Activated CD8-positive, alpha-beta memory T cell treated with anti-CD3 and anti-CD28 coated beads for 48 hours (primary cell): ENCODE measurements around the gene CLNK.
"Not testable (repeated sequence)": the region's sequence is repeated elsewhere in the genome, so short reads cannot be mapped to it uniquely, and the experiment has no call there.

Source experiments
- DNase-seq, 3 experiments: peaks; one replicate each; pipeline ENCODE4 v3.0.0-alpha.2; 2020; ENCODE audit warnings: low read depth in 2 of 3, low spot score in 2 of 3

CLNK gene

DNA sequence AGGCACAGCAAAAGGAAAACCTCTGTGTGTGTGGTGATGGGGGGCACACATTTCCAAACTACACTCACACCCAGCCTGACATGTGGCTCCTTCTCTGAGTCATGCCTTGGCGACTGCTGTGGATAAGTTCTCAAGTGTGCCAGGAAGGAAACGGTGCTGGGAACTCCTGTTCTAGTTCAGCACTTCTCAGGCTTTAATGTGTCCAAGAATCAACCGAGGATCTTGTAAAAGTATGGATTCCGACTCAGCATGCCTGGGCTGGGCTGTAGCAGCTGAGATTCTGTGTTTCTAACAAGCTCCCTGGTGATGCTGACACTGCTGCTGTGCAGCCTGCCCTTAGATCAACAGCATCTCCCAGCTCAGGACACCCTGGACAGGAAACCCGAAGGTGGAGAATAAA is 20.2 kb downstream of the CLNK start:
- no peak for DNase-seq

DNA sequence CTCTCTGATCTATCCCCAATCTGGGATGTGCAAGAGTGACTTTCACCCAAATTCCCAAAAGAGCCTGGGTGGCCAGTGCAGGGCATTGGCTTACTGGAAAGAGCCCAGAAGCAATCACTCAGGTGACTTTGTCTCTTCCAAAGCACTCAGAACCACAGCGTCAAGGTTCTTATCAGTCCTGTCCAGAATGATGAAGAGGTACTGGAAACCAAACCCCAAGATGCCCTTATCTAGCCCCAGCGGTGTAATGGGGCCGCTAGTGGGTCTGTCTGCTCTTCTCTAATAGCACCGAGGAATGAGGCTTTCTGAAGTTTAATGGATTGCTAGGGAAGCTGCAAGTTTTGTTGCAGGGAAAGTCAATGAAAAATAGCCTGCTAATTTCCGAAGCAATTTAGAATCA is 21.6 kb downstream of the CLNK start:
- no peak for DNase-seq

DNA sequence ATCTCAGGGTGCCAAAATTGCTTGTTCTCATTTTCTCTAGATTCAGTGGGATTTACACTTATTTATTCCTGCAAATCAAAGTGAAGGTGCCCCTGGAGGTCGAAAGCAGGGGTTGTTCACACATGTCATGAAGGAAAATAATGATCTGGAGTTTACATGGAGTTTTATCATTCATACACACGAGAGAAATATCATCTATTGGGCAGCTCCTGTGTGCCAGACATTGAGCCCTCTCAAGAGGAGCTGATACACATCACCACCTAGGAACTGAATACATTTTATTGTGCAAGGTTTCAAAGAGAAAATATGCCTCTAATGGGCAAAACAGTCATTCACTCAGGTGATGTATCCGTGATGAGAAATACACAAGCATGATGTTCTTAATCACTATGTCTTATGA is 23.5 kb downstream of the CLNK start:
- no peak for DNase-seq

DNA sequence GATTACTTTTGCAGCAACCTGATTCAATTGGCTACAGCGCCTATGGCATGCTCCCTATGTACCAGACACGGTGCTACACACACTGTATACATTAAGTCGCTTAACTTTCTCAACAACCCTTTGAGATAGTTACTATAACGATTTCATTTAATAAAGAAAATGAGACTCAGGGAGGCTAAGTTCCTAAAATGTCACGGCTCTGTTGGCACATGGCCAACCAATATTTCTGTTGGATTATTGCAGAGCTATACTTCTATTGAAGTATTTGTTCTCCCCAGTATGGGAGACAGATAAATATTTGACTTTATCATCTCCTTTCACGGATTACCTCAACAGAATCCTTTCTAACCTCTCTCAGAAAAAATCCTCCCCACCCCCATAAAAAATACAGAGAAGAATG is 25.3 kb downstream of the CLNK start:
- no peak for DNase-seq

DNA sequence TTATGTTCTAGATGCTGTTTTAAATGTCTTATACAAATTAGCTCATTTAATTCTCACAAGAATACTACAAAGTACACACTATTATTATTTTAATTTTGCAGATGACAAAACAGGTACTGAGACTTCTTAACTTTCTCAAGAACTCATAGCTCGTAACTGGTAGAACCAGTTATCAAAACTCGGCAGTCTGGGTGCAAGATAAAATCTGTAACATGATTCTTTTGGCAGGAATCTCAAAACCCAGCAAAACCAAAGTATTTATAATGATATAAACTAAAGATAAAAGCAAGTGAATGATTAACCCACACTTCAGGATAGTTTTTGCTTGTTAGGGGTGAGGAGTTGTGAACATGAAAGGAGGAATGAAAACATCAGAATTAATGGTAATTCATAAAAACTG is 27.6 kb downstream of the CLNK start:
- DNase-seq = no peak

DNA sequence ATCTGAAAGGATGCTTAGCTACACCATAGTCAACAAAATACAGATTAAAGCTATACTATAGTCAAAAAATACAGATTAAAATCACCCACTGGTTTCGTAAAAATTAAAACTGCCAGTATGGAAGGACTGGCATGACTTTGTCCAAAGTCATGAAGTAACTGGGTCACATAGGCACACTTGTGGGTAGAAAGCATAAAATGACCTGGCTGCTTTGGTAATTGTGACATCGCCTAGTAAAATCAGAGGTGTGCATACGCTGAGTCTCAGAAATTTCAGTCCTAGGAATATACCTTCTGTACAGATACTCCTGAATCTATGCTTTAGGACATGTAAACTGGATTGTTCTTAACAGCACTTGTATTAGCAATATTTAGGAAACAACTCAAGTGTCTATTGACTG is 28.1 kb downstream of the CLNK start:
- DNase-seq = no peak

DNA sequence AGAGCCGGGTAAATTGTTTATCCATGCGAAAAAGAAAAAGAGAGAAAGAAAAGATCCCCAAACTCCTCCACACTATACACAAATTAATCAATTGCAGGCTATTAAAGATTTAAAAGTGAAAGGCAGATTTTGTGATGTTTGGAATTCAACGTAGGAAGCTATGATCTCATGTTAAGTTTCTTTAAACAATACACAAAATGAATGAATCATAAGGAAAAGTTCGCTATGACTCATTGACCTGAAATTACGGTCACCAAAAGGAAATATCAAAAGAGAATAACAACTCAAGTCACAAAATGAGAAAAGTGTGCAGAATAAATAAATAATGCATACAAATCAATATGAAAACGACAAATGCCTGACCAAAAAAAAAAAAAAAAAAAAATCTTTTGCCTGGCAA is 28.6 kb downstream of the CLNK start:
- DNase-seq = no peak

DNA sequence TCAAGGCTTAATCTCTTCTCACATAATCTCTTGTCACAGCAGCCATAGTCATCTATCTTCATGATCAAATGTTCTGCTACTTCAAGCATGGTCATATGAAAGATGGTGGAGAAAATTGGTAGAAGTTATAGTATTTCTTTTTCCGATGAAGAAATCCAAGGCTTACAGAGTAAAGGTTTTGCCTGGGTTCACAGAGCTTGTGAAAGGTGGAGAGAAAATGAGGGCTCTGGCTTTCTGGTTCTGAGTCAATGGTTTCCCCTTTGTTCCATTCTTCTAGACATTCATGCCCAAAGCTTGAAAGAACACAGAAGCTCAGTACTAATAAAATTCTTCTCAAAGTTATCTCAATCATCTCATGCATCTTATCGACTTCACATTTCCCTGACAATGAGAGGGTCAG is 36.1 kb downstream of the CLNK start:
- no peak for DNase-seq

DNA sequence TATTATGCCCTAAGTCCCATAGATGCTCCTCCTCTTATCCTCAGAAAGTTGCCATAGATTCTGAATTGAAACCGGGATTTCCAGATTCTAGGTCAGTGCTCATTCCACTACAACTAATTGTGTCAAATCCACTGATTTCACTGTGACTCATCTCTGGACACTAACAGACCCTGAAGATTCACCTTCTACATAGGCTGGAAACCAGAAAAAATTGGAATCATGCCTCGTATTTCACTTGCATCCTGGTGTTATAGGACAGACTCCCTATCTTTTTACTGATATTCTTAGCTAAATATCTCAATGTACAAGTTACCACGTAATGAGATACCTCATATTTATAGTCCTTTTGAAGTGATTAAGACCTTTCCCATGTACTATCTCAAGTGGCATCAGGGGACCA is 36.7 kb downstream of the CLNK start:
- no peak for DNase-seq

DNA sequence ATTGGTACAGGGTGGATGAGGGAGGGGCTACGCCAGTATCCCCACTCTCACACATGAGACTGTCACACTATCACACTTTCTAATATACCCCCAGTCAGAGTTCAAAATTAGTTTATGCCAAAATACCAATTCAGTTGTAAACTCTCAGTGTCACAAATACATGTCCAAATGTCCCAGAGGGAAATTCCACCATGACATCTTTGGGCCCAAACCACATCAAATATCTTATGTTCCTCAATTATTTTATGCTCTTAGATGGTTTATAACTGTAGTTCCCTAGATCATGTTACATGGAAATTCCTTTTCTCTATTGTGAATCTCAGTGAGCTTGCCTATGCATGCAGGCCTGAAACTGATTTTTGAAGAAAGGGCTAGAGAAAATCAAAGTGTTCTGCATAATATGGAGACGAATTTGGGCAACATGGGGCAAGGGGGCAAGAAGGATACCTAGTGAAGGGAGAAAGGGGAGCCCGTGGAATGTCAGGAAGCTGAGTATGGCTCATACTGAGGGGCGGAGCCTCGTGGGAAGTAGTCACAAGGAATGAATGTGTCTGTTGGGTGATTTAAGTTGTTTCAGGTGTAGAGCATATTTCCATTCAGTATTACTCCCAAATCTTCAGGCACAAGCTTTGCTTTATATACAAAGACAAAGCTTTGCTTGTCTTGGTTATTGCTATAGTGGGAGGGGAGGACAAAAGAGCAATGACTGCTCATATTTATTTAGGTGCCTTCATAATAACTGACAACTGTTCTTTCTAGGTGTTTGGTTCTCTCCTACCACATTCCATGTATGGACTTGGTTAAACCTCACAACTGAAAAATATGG is 40.8 kb downstream of the CLNK start:
- no peak for DNase-seq

DNA sequence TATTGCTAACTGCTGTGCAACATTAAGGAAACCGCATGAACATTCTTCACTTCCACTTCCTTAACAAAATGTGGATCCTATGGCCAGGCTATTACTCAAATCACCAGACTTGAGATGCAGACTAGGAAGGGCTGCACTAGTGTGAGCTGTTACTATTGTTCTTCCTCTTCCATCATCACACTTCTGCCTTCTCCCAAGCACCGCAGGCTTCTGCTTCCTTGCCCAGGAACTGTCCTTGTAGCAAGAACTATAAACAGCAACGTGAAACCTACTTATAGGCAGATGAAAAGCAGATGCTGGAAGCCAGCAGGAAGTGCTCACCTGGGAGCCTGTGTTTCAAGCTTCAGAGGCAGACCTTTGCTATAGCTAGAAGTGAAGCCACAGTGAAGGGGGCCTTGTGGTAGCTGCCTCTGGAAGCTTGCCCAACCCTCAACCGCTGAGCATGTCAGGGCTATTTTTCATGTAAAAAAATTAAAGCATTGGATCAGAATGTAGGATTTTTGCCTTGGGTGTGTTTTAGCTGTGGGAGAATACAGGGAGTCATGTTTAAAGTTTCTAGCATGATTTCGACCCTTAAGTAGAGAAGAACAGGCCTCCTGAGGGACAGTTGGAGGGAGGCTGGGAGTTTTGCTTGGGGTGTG is 43.9 kb downstream of the CLNK start:
- no peak for DNase-seq

DNA sequence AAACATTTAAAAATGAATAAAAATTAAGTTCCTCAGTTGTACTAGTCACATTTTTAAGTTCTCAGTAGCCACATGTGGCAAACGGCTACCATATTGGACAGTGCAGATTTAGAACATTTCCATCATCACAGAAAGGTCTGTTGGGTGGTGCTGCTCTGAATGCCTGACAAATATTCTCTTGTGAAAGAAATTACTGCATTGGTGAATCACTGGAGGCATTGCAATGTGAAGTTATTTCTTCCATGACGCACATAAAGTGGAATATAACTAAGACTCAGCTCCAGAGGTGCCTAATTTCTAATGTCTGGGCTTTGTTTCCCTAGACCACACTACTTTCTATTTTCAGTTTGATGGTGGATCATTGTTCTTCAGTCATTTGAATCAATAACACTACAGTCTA is 44.9 kb downstream of the CLNK start:
- no peak for DNase-seq

DNA sequence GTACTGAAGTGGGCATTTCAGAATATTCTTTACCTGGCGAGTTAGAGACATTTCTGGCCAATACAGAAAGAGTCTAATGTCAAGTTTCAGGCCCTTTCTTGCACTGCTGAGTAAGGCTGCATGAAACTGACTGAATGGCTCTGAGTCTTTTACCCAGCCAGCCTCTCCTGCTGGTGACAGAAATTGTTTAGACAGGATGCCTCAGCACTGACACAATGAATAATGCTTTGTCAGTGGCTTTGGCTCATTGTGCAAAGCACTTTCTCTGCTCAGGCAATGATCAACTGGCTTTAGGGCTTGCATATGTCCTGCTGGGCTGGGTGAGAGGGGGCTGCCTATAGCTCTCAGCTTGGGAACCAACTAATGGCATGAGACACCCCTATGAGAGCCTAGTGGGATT is 45.5 kb downstream of the CLNK start:
- DNase-seq = no peak

DNA sequence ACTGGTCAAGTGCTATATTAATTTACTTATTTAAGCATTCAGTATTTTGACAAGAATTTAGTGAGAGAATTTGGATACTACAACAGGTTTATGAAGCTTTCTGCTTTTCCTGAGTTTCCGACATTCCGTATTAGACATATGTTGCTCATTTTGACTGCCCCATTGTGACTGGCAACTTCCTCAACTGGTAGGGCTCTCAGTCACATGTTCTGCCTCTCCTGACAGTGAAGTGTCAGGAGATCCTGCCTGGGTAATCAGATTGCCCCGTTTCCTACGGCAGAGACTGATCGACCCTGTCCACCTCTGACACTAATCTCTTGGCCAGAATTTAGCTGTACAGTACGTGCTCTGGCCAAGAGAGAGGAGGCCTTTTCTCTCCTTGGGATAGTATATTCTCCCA is 49.5 kb downstream of the CLNK start:
- DNase-seq = no peak

DNA sequence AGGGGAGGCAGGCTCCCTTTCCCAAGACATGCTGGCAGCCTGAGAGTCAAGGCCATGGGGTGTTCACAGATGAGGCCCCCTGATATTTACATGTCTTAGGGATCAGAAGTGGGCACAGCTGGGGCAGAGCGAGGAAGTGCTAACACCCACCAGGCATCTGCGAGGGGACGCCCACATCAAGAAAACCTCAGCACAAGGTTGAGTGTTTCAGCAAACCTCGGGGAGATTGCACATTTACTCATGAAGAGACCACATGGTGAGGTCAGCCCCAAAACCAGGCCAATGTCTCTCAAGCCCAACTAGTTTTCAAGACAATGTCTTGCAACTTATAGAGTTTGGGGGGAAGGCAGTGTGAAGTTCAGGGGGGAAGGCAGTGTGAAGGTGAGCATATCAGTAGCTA is 55.2 kb downstream of the CLNK start:
- no peak for DNase-seq

DNA sequence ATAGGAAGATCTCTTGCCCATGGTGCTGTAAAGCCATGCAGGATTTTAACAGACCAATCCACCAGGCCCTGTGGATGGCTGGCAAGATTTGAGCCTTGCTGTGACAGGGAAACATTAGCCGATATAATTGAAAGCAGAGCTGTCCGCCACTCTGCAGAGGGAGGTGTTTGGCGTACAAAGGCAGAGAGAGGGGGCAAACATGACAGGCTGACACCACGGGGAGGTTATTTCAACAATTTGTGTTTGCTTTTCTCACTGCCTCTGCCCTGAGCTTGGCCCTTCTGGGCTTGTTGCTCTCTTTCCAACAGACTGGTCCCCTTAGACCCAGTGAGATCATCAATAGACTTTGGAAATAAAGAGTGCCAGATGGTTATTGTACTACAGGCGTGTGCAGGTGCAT is 59.4 kb downstream of the CLNK start:
- DNase-seq = no peak

DNA sequence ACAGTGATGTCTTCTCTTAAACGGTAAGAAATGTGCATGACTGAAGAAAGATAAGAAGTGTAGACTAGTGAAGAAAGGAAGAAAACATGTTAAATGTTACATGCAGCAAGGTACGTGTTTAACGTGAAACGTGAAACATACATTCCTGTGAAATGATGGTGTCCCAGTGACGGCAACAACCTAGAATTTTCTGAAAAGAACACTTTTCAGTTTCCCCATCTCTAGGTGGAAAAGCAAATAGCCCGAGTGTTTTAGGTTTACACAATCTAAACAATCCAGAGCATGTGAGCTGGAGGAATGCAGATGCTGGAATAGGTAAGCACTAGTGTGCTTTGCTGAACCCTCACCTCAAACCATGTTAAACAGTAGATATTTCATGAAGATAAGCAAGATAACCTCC is 60.7 kb downstream of the CLNK start:
- no peak for DNase-seq

DNA sequence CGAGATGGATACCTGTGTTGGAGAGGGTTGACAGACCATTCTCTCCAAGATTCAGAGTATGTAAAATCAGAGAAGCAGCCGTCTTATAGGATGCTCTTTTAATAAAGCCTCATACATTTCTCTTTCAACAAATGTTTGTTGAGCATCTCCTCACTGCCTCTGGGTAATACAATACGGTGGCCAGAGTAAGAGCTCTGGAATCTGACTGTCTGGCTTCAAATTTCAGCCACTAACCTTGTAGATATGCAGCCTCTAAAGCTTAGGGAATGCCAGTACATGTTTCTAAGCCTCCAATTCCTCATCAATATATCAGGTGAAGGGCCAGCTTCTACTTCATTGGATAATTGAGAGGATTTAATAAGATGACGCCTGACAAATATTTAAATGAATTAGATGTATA is 61.3 kb downstream of the CLNK start:
- DNase-seq = no peak

DNA sequence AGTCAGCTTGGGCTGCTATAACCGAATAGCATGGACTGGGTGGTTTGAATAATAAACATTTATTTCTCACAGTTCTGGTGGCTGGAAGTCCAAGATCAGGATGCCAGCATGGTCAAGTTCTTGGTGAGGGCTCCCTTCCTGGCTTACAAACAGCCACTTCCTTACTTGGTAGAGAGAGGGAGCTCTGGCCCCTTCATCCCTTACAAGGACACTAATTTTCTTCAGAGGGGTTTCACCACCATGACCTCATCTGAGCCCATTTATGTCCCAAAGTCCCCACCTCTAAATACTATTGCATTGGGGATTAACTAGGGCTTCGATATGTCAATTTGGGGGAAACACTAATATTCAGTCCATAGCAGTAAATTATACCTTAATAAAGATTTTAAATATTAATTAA is 61.8 kb downstream of the CLNK start:
- DNase-seq = no peak

DNA sequence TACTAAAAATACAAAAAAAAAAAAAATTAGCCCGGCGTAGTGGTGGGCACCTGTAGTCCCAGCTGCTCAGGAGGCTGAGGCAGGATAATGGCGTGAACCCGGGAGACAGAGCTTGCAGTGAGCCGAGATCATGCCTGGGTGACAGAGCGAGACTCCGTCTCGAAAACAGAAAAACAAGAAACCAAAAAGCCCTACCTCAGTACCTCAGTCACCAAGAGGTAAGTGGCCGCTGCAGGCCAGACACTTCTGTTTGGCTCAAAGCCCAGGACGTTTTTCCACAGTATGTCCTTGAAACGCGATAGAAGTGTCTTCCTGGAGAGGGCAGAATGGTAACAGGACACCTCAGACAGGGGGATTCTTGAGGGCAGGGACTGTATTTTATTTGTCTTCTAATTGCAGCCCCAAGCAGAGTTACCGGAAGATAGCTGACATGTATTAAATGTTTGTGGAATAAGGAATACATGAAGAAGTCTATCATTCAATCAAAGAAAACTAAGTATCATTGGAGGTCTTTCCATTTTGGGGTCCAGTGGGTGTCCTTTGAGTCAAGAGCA is 63.6 kb downstream of the CLNK start:
- no peak for DNase-seq

DNA sequence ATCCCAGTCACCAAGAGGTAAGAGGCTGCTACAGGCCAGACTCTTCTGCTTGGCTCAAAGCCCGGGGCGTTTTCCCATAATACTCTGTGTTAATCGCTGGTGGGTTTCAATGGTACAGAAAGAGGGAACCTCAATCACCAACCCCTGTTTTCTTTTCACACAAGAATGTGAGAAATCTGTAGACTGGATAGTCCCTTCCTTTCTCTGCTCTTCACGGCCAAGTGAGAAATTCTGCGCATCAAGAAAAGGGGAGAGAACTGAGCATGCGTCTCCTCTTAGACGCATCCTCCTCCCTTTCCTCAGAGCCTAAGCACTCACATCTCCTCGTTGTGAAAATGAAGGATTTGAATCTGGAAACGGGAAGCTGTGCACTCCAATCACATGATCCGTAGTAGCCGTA is 64.7 kb downstream of the CLNK start:
- no peak for DNase-seq

DNA sequence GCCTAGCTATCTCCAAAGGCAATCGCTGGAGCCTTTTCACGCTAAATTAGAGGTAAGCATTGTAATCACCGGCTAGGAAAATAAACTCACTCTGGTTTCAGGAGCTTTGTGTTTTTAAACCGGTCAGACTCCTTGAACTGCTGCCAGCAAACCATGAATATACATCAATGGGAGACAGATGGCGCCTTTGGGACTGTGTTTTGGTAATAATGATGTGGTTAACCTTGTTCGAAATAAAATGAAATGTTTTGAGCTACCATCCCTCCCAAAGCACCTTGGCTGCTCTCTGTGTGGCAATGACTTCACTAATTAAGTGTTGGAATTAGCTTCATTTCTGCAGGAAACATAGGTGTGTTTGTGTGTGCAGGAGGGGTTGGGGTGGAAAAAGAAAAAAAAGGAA is 65.3 kb downstream of the CLNK start:
- no peak for DNase-seq

DNA sequence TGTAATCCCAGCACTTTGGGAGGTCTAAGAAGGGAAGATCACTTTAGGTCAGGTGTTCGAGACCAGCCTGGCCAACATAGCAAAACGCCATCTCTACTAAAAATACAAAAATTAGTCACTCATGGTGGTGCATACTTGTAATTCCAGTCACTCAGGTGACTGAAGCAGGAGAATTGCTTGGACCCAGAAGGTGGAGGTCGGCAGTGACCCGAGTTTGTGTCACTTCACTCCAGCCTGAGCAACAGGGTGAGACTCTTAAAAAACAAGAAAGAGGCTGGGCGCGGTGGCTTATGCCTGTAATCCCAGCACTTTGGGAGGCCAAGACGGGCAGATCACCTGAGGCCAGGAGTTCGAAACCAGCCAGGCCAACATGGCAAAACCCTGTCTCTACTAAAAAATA is 69.6 kb downstream of the CLNK start:
- not testable (repeated sequence) for DNase-seq
